GM18505 (cell line): ENCODE measurements around the gene PLEKHN1.
A peak's percentile ranks its signal among the peaks of the same experiment; 100 is the strongest.

ENCODE experiments used
- ATAC-seq: cut with Tn5 transposase; IDR thresholded peaks from one replicate; pipeline ENCODE4 v1.9.1; 2021; ENCODE audit not compliant: unreplicated experiment
- POLR2A ChIP-seq: IDR thresholded peaks from 4 replicates; pipeline ENCODE4 v1.6.1; 2011; ENCODE audit warnings: borderline replicate concordance; ENCODE audit not compliant: insufficient read depth, insufficient read length; ENCODE audit errors: extremely low read depth

The PLEKHN1 gene

DNA sequence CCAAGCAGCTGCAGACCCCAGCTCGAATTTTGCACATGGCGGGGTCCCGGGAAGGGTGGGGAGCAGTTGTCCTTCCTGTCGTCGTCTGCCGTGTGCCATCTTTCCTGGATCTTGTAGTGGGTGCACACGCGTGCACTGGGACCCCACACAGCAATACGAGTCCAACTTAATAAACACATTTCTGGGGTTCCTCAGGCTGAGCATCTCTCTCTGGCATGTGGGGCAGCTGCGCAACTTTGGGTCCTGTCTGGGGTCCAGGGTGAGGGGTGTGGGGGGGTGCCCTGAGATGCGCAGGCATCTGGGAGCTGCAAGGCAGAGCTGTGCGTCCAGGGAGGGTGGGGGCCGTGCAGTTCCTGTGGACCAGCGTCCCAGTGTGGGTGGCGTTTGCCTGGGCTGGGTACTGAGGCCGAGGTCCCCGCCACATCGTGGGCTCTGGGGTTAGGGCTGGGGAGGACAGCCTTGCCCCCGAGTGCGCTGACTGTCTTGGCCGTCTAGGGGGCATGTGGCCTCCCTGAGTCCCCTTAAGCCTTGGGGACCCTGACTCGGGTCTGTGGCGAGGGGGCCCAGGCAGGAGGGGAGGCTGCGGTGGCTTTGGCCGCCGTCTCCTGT lies 652 bp upstream of the PLEKHN1 start:
- ATAC-seq = no peak
- TF ChIP-seq POLR2A = no peak

DNA sequence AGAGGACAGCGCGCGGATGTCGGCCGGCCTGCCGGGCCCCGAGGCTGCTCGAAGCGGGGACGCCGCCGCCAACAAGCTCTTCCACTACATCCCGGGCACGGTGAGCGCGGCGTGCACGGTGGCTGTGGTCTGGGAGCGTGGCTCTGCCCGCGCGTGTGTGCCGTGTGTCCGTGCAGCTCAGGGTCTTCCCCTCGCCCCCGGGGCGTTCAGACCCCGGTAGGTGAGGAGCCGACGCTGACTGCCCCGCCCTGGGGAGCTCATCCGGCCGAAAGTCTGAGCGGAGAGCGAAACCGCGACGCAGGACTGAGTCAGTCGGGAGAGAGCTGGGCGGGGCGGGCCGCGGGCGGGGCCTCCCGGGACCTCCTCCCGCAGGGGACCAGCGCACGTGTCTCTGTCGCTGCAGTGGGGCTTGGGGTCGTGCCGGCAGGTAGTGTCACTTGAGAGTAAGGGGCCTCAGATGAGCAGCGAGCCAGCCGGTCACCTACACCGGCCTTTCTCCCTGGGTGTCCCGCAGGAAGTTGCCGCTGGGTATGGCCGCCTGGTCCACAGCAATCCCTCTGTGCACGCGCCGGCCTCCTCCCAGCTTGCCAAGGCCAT lies 520 bp downstream of the PLEKHN1 start:
- ATAC-seq = peak; percentile 45
- no peak for TF ChIP-seq POLR2A

- TF ChIP-seq POLR2A = no peak
- ATAC-seq = no peak
Observed at GRCh38 chr1:967466-968343, 1.4 kb downstream of the PLEKHN1 start.

DNA sequence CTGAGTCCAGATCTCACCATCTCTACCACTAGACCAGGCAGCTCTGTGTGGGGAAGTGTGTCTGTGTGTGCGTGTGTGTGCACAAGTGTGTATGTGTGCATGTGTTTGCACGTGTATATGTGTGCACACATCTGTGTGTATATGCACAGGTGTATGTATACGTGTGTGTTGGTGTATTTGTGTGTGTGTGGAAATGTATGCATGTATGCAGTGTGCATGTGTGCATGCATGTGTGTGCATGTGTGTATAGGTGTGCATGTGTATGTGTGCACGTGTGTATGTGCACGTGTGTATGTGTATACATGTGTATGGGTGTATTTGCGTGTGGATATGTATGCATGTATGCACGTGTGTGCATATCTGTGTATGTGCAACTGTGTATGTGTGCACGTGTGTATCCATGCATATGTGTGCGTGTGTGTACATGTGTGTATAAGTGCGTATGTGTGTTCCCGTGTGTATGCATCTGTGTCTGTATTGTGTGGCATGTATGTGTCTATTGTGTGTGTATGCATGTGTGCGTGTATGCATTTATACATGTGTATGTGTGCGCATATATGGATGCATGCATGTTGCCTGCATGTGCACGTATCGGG lies 3.1 kb downstream of the PLEKHN1 start:
- no peak for ATAC-seq
- TF ChIP-seq POLR2A = no peak

GRCh38 chr1:970242-970972 lies 4.1 kb downstream of the PLEKHN1 start:
- no peak for TF ChIP-seq POLR2A
- ATAC-seq = no peak

GRCh38 chr1:970973-971730 lies 4.9 kb downstream of the PLEKHN1 start:
- no peak for ATAC-seq
- no peak for TF ChIP-seq POLR2A

DNA sequence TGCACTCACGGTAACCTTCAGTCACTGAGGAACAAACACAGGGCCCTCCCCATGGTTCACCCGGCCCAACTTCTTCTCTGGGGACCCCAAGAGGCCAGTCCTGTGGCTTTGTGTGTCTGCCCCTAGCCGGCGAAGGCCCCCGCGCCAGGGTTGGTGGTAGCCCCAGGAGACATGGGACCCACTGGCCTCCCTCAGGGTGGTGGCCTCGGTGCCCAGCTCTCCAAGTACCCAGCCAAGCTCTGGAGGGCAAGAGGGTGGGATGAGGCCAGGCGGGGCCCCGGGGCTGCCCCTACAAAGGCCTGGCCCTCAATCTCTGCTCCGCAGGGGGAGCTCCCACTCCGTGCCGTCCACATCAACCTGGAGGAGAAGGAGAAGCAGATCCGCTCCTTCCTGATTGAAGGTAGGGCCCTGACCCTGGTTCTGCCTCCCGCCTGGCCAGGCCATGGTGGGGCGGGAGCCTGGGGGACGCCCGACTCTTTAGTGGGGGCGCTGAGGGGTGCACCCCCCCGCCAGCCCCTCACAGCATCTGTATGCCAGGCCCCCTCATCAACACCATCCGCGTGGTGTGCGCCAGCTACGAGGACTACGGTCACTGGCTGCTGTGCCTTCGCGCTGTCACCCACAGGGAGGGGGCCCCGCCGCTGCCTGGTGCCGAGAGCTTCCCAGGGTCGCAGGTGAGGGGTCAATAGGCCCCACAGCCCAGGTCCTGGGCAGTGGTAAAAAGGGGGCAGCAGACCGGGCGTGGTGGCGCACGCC lies 5.6 kb downstream of the PLEKHN1 start:
- no peak for ATAC-seq
- TF ChIP-seq POLR2A = no peak

GRCh38 chr1:972726-973458 lies 6.6 kb downstream of the PLEKHN1 start:
- ATAC-seq = no peak
- no peak for TF ChIP-seq POLR2A

- no peak for ATAC-seq
- TF ChIP-seq POLR2A = no peak
Observed at GRCh38 chr1:973459-974292, 7.4 kb downstream of the PLEKHN1 start.

- no peak for TF ChIP-seq POLR2A
- no peak for ATAC-seq
Observed at GRCh38 chr1:974293-974640, 8.0 kb downstream of the PLEKHN1 start.
